Spleen (tissue), 7 donors: ENCODE measurements around the gene ARHGEF28.

Experiments
- CTCF ChIP-seq, 11 experiments: fragments of 200-600 bp in 7 of 11; fragments of 450-650 bp in 4 of 11; sonication (generic) in 4 of 11; IDR thresholded peaks in 8 of 11; conservative IDR thresholded peaks in 3 of 11; 1 replicate in 7 of 11; 2 replicates in 4 of 11; pipeline versions ENCODE4 v1.4.0 to v1.8.0; 2016 to 2021; ENCODE audit warnings: antibody characterized with exemption in 11 of 11, inconsistent platforms in 4 of 11, mild to moderate bottlenecking in 1 of 11
- POLR2A ChIP-seq, 3 donors: fragments of 450-650 bp; IDR thresholded peaks; one replicate each; pipeline ENCODE4 v1.5.1; 2017; ENCODE audit warnings: antibody characterized with exemption in 3 of 3, mild to moderate bottlenecking in 1 of 3
- POLR2AphosphoS5 ChIP-seq, 3 donors: sonication (generic); formaldehyde crosslinking; IDR thresholded peaks; one replicate each; pipeline ENCODE4 v1.5.1; 2017; ENCODE audit warnings: antibody characterized with exemption in 3 of 3
- donor health status: DM: no; HTN: no; CAD: no; lungs with moderate emphysema.
- donor health status: DM: no; HTN: no; CAD: no.
- donor health status: DM: no; HTN: no; CAD: no.

GRCh38 chr5:73987915-73988314 is 361.9 kb downstream of the ARHGEF28 start:
- no peak for TF ChIP-seq CTCF (IDR thresholded peaks at IDR 0.05 in 8 of 11, conservative IDR thresholded peaks at IDR 0.05 in 3 of 11)
- no peak for TF ChIP-seq POLR2A (IDR thresholded peaks at IDR 0.05)
- no peak for TF ChIP-seq POLR2AphosphoS5 (IDR thresholded peaks at IDR 0.05)
